IMR-90 (cell line): Measurements from ENCODE around the gene USP7. TPM values are rescaled to one million over a fixed set of nuclear protein-coding genes. Genes with fewer than 3 reads are reported as not detected.

Experiments used
- ATAC-seq: fragments of 200-7000 bp; cut with Tn5 transposase; 2 replicates; pipeline ENCODE4 v1.9.1; 2020; ENCODE audit warnings: low read depth, mild to moderate bottlenecking, moderate library complexity
- BruUV-seq: library from RNA; stranded (reverse); fragments of 400-500 nt; replicated peaks from 2 replicates; lab custom pipeline; 2021; lab: Mats Ljungman, UMichigan
- CTCF ChIA-PET: fragments of 300-600 bp; formaldehyde crosslinking; extraction: SDS; loops from one replicate; lab custom pipeline; 2021; ENCODE audit warnings: antibody characterized with exemption; lab: Yijun Ruan, JAX
- POLR2A ChIA-PET: fragments of 300-600 bp; sonication (Branson Sonifier 250); formaldehyde crosslinking; loops from one replicate; lab custom pipeline; 2022; ENCODE audit warnings: antibody characterized with exemption; ENCODE audit not compliant: unreplicated experiment; lab: Charles Lee
- DNase-seq: peaks from one replicate; pipeline ENCODE4 v3.0.0; 2013
- H2AFZ ChIP-seq: replicated peaks from 2 replicates; pipeline ENCODE3; 2013; ENCODE audit warnings: low read length, mild to moderate bottlenecking; ENCODE audit not compliant: poor library complexity
- H2AK5ac ChIP-seq: 2 replicates; pipeline ENCODE4 v1.6.1; 2013; ENCODE audit warnings: low read depth, low read length, inconsistent platforms
- H2AK9ac ChIP-seq: replicated peaks from 2 replicates; pipeline ENCODE3; 2013; ENCODE audit warnings: mild to moderate bottlenecking, low read depth, low read length, moderate library complexity; ENCODE audit not compliant: poor library complexity
- H2BK120ac ChIP-seq: 2 replicates; pipeline ENCODE4 v1.6.1; 2013; ENCODE audit warnings: low read depth, low read length, inconsistent platforms
- H2BK15ac ChIP-seq: 3 replicates; pipeline ENCODE4 v1.6.1; 2013; ENCODE audit warnings: low read depth, low read length, inconsistent platforms
- H2BK20ac ChIP-seq: 2 replicates; pipeline ENCODE4 v1.6.1; 2013; ENCODE audit warnings: low read depth, mild to moderate bottlenecking, inconsistent platforms, low read length, moderate library complexity
- H2BK5ac ChIP-seq: 2 replicates; pipeline ENCODE4 v1.6.1; 2013; ENCODE audit warnings: mild to moderate bottlenecking, low read depth, low read length, inconsistent platforms; ENCODE audit not compliant: poor library complexity, severe bottlenecking
- H3K14ac ChIP-seq: replicated peaks from 2 replicates; pipeline ENCODE4 v1.6.1; 2013; ENCODE audit warnings: low read depth, low read length, inconsistent platforms
- H3K18ac ChIP-seq: 2 replicates; pipeline ENCODE4 v1.6.1; 2013; ENCODE audit warnings: low read depth, low read length, control low read depth
- H3K23ac ChIP-seq: 2 replicates; pipeline ENCODE4 v1.6.1; 2013; ENCODE audit warnings: low read depth, low read length, inconsistent platforms
- H3K27ac ChIP-seq: 2 replicates; pipeline ENCODE4 v1.5.1; 2013; ENCODE audit warnings: mild to moderate bottlenecking, control low read depth, low read length; ENCODE audit not compliant: insufficient read depth
- H3K27me3 ChIP-seq: 2 replicates; pipeline ENCODE4 v1.6.1; 2013; ENCODE audit warnings: low read length; ENCODE audit not compliant: control insufficient read depth, insufficient read depth
- H3K36me3 ChIP-seq: 2 replicates; pipeline ENCODE4 v1.6.1; 2013; ENCODE audit warnings: low read length, mixed read lengths; ENCODE audit not compliant: control insufficient read depth, insufficient read depth
- H3K4ac ChIP-seq: 2 replicates; pipeline ENCODE4 v1.6.1; 2013; ENCODE audit warnings: low read depth, low read length, inconsistent platforms
- H3K4me1 ChIP-seq: 2 replicates; pipeline ENCODE4 v1.6.1; 2013; ENCODE audit warnings: low read length, mixed read lengths; ENCODE audit not compliant: control insufficient read depth, insufficient read depth
- H3K4me2 ChIP-seq: 2 replicates; pipeline ENCODE4 v1.6.1; 2013; ENCODE audit warnings: low read depth, mild to moderate bottlenecking, control low read depth, low read length, moderate library complexity
- H3K4me3 ChIP-seq: 2 replicates; pipeline ENCODE4 v1.5.1; 2013; ENCODE audit warnings: low read depth, mild to moderate bottlenecking, control low read depth, low read length, moderate library complexity; ENCODE audit not compliant: insufficient read depth
- H3K56ac ChIP-seq: 2 replicates; pipeline ENCODE4 v1.6.1; 2013; ENCODE audit warnings: low read length, inconsistent platforms; ENCODE audit not compliant: insufficient read depth; ENCODE audit errors: extremely low read depth
- H3K79me1 ChIP-seq, 2 experiments: 2 replicates each; pipeline ENCODE4 v1.6.1; 2013; ENCODE audit warnings: low read length in 2 of 2, inconsistent platforms in 1 of 2, low read depth in 1 of 2
- H3K9ac ChIP-seq: 2 replicates; pipeline ENCODE4 v1.6.1; 2013; ENCODE audit warnings: low read depth, low read length, control low read depth
- H3K9me1 ChIP-seq: 2 replicates; pipeline ENCODE4 v1.6.1; 2013; ENCODE audit warnings: low read length, inconsistent platforms; ENCODE audit not compliant: insufficient read depth
- H3K9me3 ChIP-seq: 2 replicates; pipeline ENCODE4 v1.6.1; 2013; ENCODE audit warnings: low read length; ENCODE audit not compliant: control insufficient read depth, insufficient read depth
- H4K20me1 ChIP-seq: 2 replicates; pipeline ENCODE4 v1.6.1; 2013; ENCODE audit warnings: low read length, inconsistent platforms; ENCODE audit not compliant: insufficient read depth
- H4K5ac ChIP-seq: 2 replicates; pipeline ENCODE4 v1.6.1; 2013; ENCODE audit warnings: mild to moderate bottlenecking, low read depth, low read length, control low read depth
- H4K8ac ChIP-seq, 2 experiments: 2 replicates each; pipeline ENCODE4 v1.6.1; 2013; ENCODE audit warnings: low read depth in 2 of 2, low read length in 2 of 2, control low read depth in 1 of 2, inconsistent platforms in 1 of 2
- H4K91ac ChIP-seq: 2 replicates; pipeline ENCODE4 v1.6.1; 2013; ENCODE audit warnings: low read depth, low read length, inconsistent platforms; ENCODE audit not compliant: insufficient read depth
- FOS ChIP-seq: fragments of 150-350 bp; IDR thresholded peaks from 2 replicates; pipeline ENCODE4 v1.6.1; 2016; ENCODE audit warnings: low read depth, low read length
- MAFK ChIP-seq: IDR thresholded peaks from 2 replicates; pipeline ENCODE4 v1.6.1; 2012; ENCODE audit warnings: low read depth, low read length, improper control_type of control experiment
- NFE2L2 ChIP-seq: fragments of 150-350 bp; IDR thresholded peaks from 2 replicates; pipeline ENCODE4 v1.6.1; 2016; ENCODE audit warnings: low read depth, mild to moderate bottlenecking, low read length
- RAD21 ChIP-seq: IDR thresholded peaks from 2 replicates; pipeline ENCODE4 v1.6.1; 2012; ENCODE audit warnings: low read length, improper control_type of control experiment
- WGBS, 2 experiments: methylation state at CpG; one replicate each; pipeline versions ENCODE4 v1.1.5 to v1.1.7; 2013; ENCODE audit warnings: missing lambda C conversion rate in 2 of 2; ENCODE audit not compliant: insufficient read length in 1 of 2; ENCODE audit errors: extremely low coverage in 2 of 2; 5-methylcytosine and 5-hydroxymethylcytosine counted together
- dilution Hi-C: fragments of 300-500 bp; cut with HindIII; formaldehyde crosslinking; loops from one replicate; pipeline ENCODE4 v1.14.3; 2018; ENCODE audit warnings: low sequenced_read_pairs; ENCODE audit not compliant: unreplicated experiment
- in situ Hi-C: fragments of 300-500 bp; cut with MboI; formaldehyde crosslinking; loops from 3 replicates; pipeline ENCODE4 v1.14.3; 2019; ENCODE audit warnings: low sequenced_read_pairs, inconsistent platforms, mixed read lengths
- intact Hi-C: fragments of 100-400 bp; cut with micrococcal nuclease; formaldehyde crosslinking; loops from 2 replicates; pipeline ENCODE4 v1.10.0; 2022
- polyA plus RNA-seq, 3 experiments: library from polyadenylated mRNA; depleted of rRNA; stranded (reverse); fragments of >200 nt; gene quantifications; 2 replicates each; pipeline ENCODE4 v1.2.3, GENCODE V29; 2012; ENCODE audit warnings: low replicate concordance in 1 of 3
- total RNA-seq: library from RNA; depleted of rRNA; stranded (reverse); fragments of >200 nt; gene quantifications from 2 replicates; pipeline ENCODE4 v1.2.3, GENCODE V29; 2012

USP7 gene
- total and polyA plus RNA-seq, 2 of the 4 experiments (the other 2 are of a cell fraction) = 17.8 to 28.3 TPM

DNA sequence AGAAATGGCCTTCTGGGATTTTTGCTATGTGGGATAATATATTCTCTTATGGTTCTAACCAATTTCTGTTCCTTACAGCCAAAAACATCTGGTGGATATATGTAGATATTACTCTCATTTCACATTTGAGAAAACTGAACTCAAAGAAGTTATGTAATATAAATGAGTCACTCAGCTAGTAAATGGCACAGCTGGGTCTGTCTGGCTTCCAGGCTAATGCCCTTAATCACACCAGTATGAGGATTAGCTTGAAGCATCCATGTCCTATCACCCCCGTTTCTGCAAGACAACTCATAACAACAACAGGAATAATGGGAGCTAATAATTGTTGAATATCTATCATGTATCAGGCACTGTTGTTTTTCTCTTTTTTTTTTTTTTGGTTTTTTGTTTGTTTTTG, 34.4 kb upstream of the USP7 start:
- Histone ChIP-seq H2BK120ac (no peak overlapping the region), H3K36me3 (no peaks in the 10 kb centered on the region), H2AK5ac (no peak overlapping the region), H3K4me3 (no peak overlapping the region), H3K79me1 (no peaks in the 10 kb centered on the region), H2AFZ (no peak overlapping the region), H2AK9ac (no peak overlapping the region), H2BK20ac (no peak overlapping the region), H4K8ac (no peak overlapping the region), H3K27ac (no peak overlapping the region), H3K4me1 (no peaks in the 10 kb centered on the region), H3K18ac (no peak overlapping the region), H4K91ac (no peak overlapping the region), H3K14ac (no peak overlapping the region), H4K20me1 (no peaks in the 10 kb centered on the region), H3K9ac (no peak overlapping the region), H2BK5ac (no peak overlapping the region), H3K4me2 (no peak overlapping the region), H3K4ac (no peak overlapping the region), H3K56ac (no peak overlapping the region), H3K23ac (no peak overlapping the region), H4K5ac (no peak overlapping the region), H3K9me1 (no peaks in the 10 kb centered on the region), H2BK15ac (no peak overlapping the region), H3K27me3 (no peaks in the 10 kb centered on the region; the same call in 1 of the 2 replicates), H3K9me3 (no peaks in the 10 kb centered on the region)
- peak; percentile 54 for DNase-seq
- ATAC-seq = peak; percentile 49
- no TSS peak for BruUV-seq
- ChIA-PET POLR2A (no interaction called here), CTCF (no interaction called here)
- intact Hi-C loops (no loop called here), dilution Hi-C loops (no loop called here), in situ Hi-C loops (no loop called here)
- no CpG with 5 or more reads among the region's 1 CpG for WGBS, 2 experiments
- TF ChIP-seq NFE2L2 (no peak), MAFK (no peak), RAD21 (no peak), FOS (peak; percentile 27; the same call in 1 of the 2 replicates)
